Measurements from ENCODE around the gene KCNQ1. TPM values are rescaled to one million over a fixed set of nuclear protein-coding genes. Genes with fewer than 3 reads are reported as not detected.

The KCNQ1 gene
- total and polyA plus RNA-seq, 2 of the 13 experiments (the other 11 are each of a cell fraction or from before 2014, with no cell fraction given), result 0.02 to 0.08 TPM

- Histone ChIP-seq H3K9ac (ENCODE audit: insufficient read depth, low read depth, low read length) (no peak overlapping the region), H3K27ac (ENCODE audit: extremely low read length, insufficient read depth, low read length) (no peak overlapping the region), H3K9me3 (ENCODE audit: low read length) (no peaks in the 10 kb centered on the region), H3K4me3 (replicated peaks in 1 of 3; ENCODE audit: insufficient read depth in 1 of 3, low read depth in 2 of 3, low read length in 3 of 3) (no peak overlapping the region), H3K36me3 (replicated peaks in 1 of 2; ENCODE audit: control insufficient read depth in 1 of 2, insufficient read depth in 2 of 2, low read length in 2 of 2) (no peaks in the 10 kb centered on the region), H3K27me3 (ENCODE audit: control insufficient read depth in 1 of 2, insufficient read depth in 2 of 2, low read length in 2 of 2) (peaks cover 10 to 90% of the 10 kb centered on the region in 2 experiments), H3K4me1 (ENCODE audit: insufficient read depth, low read length) (no peaks in the 10 kb centered on the region), H3K4me2 (ENCODE audit: low read depth, low read length) (no peak overlapping the region), H2AFZ (ENCODE audit: low read length) (no peak overlapping the region), H4K20me1 (ENCODE audit: insufficient read depth, low read length) (no peaks in the 10 kb centered on the region; the same call in 1 of the 2 replicates), H3K79me2 (ENCODE audit: insufficient read depth, low read length) (no peaks in the 10 kb centered on the region)
- ChIA-PET CTCF (ENCODE audit: low intra/inter-chr PET ratio, low total read pairs) (no interaction called here), POLR2A (no interaction called here)
- no peak for ATAC-seq
- intact Hi-C loops (cut with micrococcal nuclease; ENCODE audit: unreplicated experiment) (no loop called here), in situ Hi-C loops (cut with HindIII; ENCODE audit: extremely low pct_ligation_motif_present, low pct_unique_long_range_greater_than_20kb) (no loop called here)
- no TSS peak for BruUV-seq (replicated peaks)
- FAIRE-seq, result no peak
- 18% methylated on average over 3 of the region's 7 CpGs for WGBS (ENCODE audit: low lambda C conversion rate)
- TF ChIP-seq ZBTB37 (CRISPR knock-in tag; IDR thresholded peaks at IDR 0.05) (no peak), ZFP41 (CRISPR knock-in tag; IDR thresholded peaks at IDR 0.05; ENCODE audit: borderline replicate concordance) (no peak), ZNF138 (CRISPR knock-in tag; IDR thresholded peaks at IDR 0.05; ENCODE audit: low read depth) (no peak), ZNF788 (CRISPR knock-in tag; IDR thresholded peaks at IDR 0.05; ENCODE audit: borderline replicate concordance) (no peak), ZNF644 (CRISPR knock-in tag; IDR thresholded peaks at IDR 0.05; ENCODE audit: low read depth) (no peak), REXO4 (CRISPR knock-in tag; IDR thresholded peaks at IDR 0.05; ENCODE audit: borderline replicate concordance) (no peak), ZNF12 (CRISPR knock-in tag; IDR thresholded peaks at IDR 0.05) (no peak)
- DNase-seq (ENCODE audit: low spot score), result no peak
Measured at GRCh38 chr11:2772544-2773031, 327.8 kb downstream of the KCNQ1 start.

Measured in HepG2 (cell line).